H1 (cell line): ENCODE measurements around the gene SCGB3A1. TPM values are rescaled to one million over a fixed set of nuclear protein-coding genes. Genes with fewer than 3 reads are reported as not detected.

Source experiments
- CTCF ChIA-PET: fragments of 300-600 bp; sonication (Branson Sonifier 250); formaldehyde crosslinking; loops from one replicate; lab custom pipeline; 2021; ENCODE audit not compliant: partially characterized antibody; lab: Charles Lee
- POLR2A ChIA-PET: fragments of 300-600 bp; sonication (Branson Sonifier 250); formaldehyde crosslinking; loops from one replicate; lab custom pipeline; 2021; ENCODE audit warnings: inconsistent platforms; ENCODE audit not compliant: partially characterized antibody; lab: Charles Lee
- DNase-seq, 2 experiments: peaks; one replicate each; pipeline versions ENCODE4 v3.0.0 to v3.0.0-alpha.2; 2010 to 2022; ENCODE audit warnings: low spot score in 2 of 2, low read depth in 1 of 2, mixed read lengths in 1 of 2
- FAIRE-seq: peaks from 2 replicates; lab custom pipeline; 2011; peaks lifted over from hg19 to GRCh38; lab: Jason Lieb, UNC
- H2AFZ ChIP-seq: 2 replicates; pipeline ENCODE4 v1.8.1; 2012; ENCODE audit warnings: low read length, inconsistent platforms
- H2AK5ac ChIP-seq: 2 replicates; pipeline ENCODE4 v1.6.1; 2013; ENCODE audit warnings: low read depth, low read length
- H2BK120ac ChIP-seq: replicated peaks from 2 replicates; pipeline ENCODE3; 2013; ENCODE audit warnings: low read depth, low read length, inconsistent platforms
- H2BK12ac ChIP-seq: 2 replicates; pipeline ENCODE4 v1.6.1; 2013; ENCODE audit warnings: low read depth, low read length
- H2BK15ac ChIP-seq: 2 replicates; pipeline ENCODE4 v1.6.1; 2013; ENCODE audit warnings: low read length
- H2BK20ac ChIP-seq: 2 replicates; pipeline ENCODE4 v1.6.1; 2013; ENCODE audit warnings: low read length
- H2BK5ac ChIP-seq: 2 replicates; pipeline ENCODE4 v1.6.1; 2013; ENCODE audit warnings: low read depth, low read length
- H3K14ac ChIP-seq: 2 replicates; pipeline ENCODE4 v1.6.1; 2013; ENCODE audit warnings: inconsistent platforms; ENCODE audit not compliant: insufficient read length
- H3K18ac ChIP-seq: 2 replicates; pipeline ENCODE4 v1.6.1; 2013; ENCODE audit warnings: low read length; ENCODE audit errors: extremely low read depth
- H3K23ac ChIP-seq: 2 replicates; pipeline ENCODE4 v1.6.1; 2013; ENCODE audit warnings: inconsistent platforms; ENCODE audit not compliant: insufficient read length
- H3K23me2 ChIP-seq: 2 replicates; pipeline ENCODE4 v1.6.1; 2013; ENCODE audit warnings: low read depth, low read length
- H3K27ac ChIP-seq: 2 replicates; pipeline ENCODE4 v1.6.1; 2011; ENCODE audit warnings: low read depth, low read length, inconsistent platforms
- H3K27me3 ChIP-seq, 4 experiments: replicated peaks in 1 of 4; 1 replicate in 1 of 4; 2 replicates in 3 of 4; pipeline versions ENCODE4 v1.6.1 to v1.8.1; 2011 to 2013; ENCODE audit warnings: low read length in 3 of 4, mild to moderate bottlenecking in 3 of 4, inconsistent platforms in 2 of 4, mixed read lengths in 2 of 4, moderate library complexity in 1 of 4; ENCODE audit not compliant: control insufficient read depth in 3 of 4, insufficient read depth in 3 of 4; ENCODE audit errors: extremely low read depth in 1 of 4
- H3K36me3 ChIP-seq, 4 experiments: 2 replicates each; pipeline versions ENCODE4 v1.6.1 to v1.8.1; 2011 to 2013; ENCODE audit warnings: mild to moderate bottlenecking in 4 of 4, low read length in 3 of 4, moderate library complexity in 2 of 4, control low read depth in 1 of 4, inconsistent platforms in 1 of 4; ENCODE audit not compliant: insufficient read depth in 4 of 4, control insufficient read depth in 2 of 4
- H3K4ac ChIP-seq: replicated peaks from 2 replicates; pipeline ENCODE3; 2013; ENCODE audit warnings: low read length, low read depth, mixed read lengths, inconsistent platforms; ENCODE audit not compliant: insufficient read length
- H3K4me1 ChIP-seq, 4 experiments: replicated peaks in 1 of 4; 1 replicate in 1 of 4; 2 replicates in 3 of 4; pipeline versions ENCODE4 v1.6.1 to v1.8.1; 2011 to 2013; ENCODE audit warnings: low read length in 3 of 4, inconsistent platforms in 2 of 4, mixed read lengths in 1 of 4; ENCODE audit not compliant: insufficient read depth in 4 of 4, control insufficient read depth in 3 of 4
- H3K4me2 ChIP-seq, 2 experiments: 2 replicates each; pipeline versions ENCODE4 v1.6.1 to v1.8.1; 2011 to 2013; ENCODE audit warnings: low read depth in 2 of 2, low read length in 2 of 2, control low read depth in 1 of 2, inconsistent platforms in 1 of 2, mild to moderate bottlenecking in 1 of 2; ENCODE audit not compliant: insufficient read depth in 1 of 2
- H3K4me3 ChIP-seq, 4 experiments: fragments of 200-600, 300-600 bp in 1 of 4; sonication (generic), shearing (Covaris generic), sonication (Bioruptor Twin) in 1 of 4; 2 replicates each; pipeline versions ENCODE4 v1.5.1 to v1.8.1; 2011 to 2016; ENCODE audit warnings: low read length in 4 of 4, low read depth in 3 of 4, control low read depth in 2 of 4, inconsistent platforms in 2 of 4, mild to moderate bottlenecking in 2 of 4, mixed read lengths in 1 of 4, moderate library complexity in 1 of 4; ENCODE audit not compliant: insufficient read depth in 2 of 4; ENCODE audit errors: extremely low read depth in 1 of 4
- H3K56ac ChIP-seq: replicated peaks from 2 replicates; pipeline ENCODE3; 2013; ENCODE audit warnings: low read depth, mild to moderate bottlenecking, mixed read lengths, low read length, inconsistent platforms; ENCODE audit not compliant: insufficient read length
- H3K79me1 ChIP-seq: 2 replicates; pipeline ENCODE4 v1.6.1; 2013; ENCODE audit warnings: low read depth, low read length, control low read depth
- H3K79me2 ChIP-seq, 2 experiments: 2 replicates each; pipeline versions ENCODE4 v1.6.1 to v1.8.1; 2012 to 2013; ENCODE audit warnings: low read length in 2 of 2, mild to moderate bottlenecking in 2 of 2, inconsistent platforms in 1 of 2; ENCODE audit not compliant: insufficient read depth in 2 of 2, control insufficient read depth in 1 of 2
- H3K9ac ChIP-seq, 4 experiments: replicated peaks in 1 of 4; 1 replicate in 1 of 4; 2 replicates in 3 of 4; pipeline versions ENCODE4 v1.6.1 to v1.8.1; 2011 to 2013; ENCODE audit warnings: low read depth in 3 of 4, low read length in 3 of 4, control low read depth in 2 of 4, mild to moderate bottlenecking in 2 of 4, moderate library complexity in 2 of 4, inconsistent platforms in 1 of 4; ENCODE audit errors: extremely low read depth in 1 of 4
- H3K9me3 ChIP-seq, 2 experiments: 2 replicates each; pipeline versions ENCODE4 v1.6.1 to v1.8.1; 2012 to 2013; ENCODE audit warnings: mild to moderate bottlenecking in 2 of 2, moderate library complexity in 2 of 2, control low read depth in 1 of 2, inconsistent platforms in 1 of 2, low read depth in 1 of 2, low read length in 1 of 2, mixed read lengths in 1 of 2; ENCODE audit not compliant: insufficient read depth in 2 of 2
- H4K20me1 ChIP-seq, 2 experiments: replicated peaks in 1 of 2; 2 replicates each; pipeline versions ENCODE3 to v1.8.1; 2011 to 2013; ENCODE audit warnings: inconsistent platforms in 2 of 2, low read length in 2 of 2, mild to moderate bottlenecking in 1 of 2; ENCODE audit not compliant: insufficient read depth in 2 of 2, control insufficient read depth in 1 of 2
- H4K5ac ChIP-seq: 2 replicates; pipeline ENCODE4 v1.6.1; 2013; ENCODE audit warnings: low read length, low read depth, mixed read lengths, inconsistent platforms; ENCODE audit not compliant: insufficient read length
- H4K8ac ChIP-seq: 2 replicates; pipeline ENCODE4 v1.8.0; 2013; ENCODE audit warnings: mild to moderate bottlenecking, moderate library complexity, low read length, inconsistent platforms; ENCODE audit not compliant: insufficient read depth; ENCODE audit errors: extremely low read depth
- H4K91ac ChIP-seq: replicated peaks from 2 replicates; pipeline ENCODE3; 2013; ENCODE audit warnings: low read length, mixed read lengths, inconsistent platforms; ENCODE audit not compliant: insufficient read length
- BACH1 ChIP-seq: IDR thresholded peaks from 2 replicates; pipeline ENCODE4 v1.6.1; 2012; ENCODE audit warnings: low read length, improper control_type of control experiment
- BRCA1 ChIP-seq: IDR thresholded peaks from 2 replicates; pipeline ENCODE4 v1.6.1; 2012; ENCODE audit warnings: low read depth, low read length, improper control_type of control experiment
- EP300 ChIP-seq, 2 experiments: IDR thresholded peaks; 1 replicate in 1 of 2; 2 replicates in 1 of 2; pipeline ENCODE4 v1.6.1; 2011 to 2012; ENCODE audit warnings: low read depth in 2 of 2, low read length in 2 of 2, mild to moderate bottlenecking in 2 of 2, borderline replicate concordance in 1 of 2, inconsistent platforms in 1 of 2, moderate library complexity in 1 of 2
- POU5F1 ChIP-seq: IDR thresholded peaks from 2 replicates; pipeline ENCODE4 v1.6.1; 2011; ENCODE audit warnings: low read depth, mild to moderate bottlenecking, low read length, moderate library complexity
- RFX5 ChIP-seq: IDR thresholded peaks from 2 replicates; pipeline ENCODE4 v1.6.1; 2011; ENCODE audit warnings: low read depth, low read length, improper control_type of control experiment, borderline replicate concordance
- RXRA ChIP-seq: IDR thresholded peaks from 2 replicates; pipeline ENCODE4 v1.6.1; 2011; ENCODE audit warnings: low read depth, mild to moderate bottlenecking, low read length, moderate library complexity; ENCODE audit not compliant: insufficient read depth
- SIX5 ChIP-seq: IDR thresholded peaks from 2 replicates; pipeline ENCODE4 v1.6.1; 2011; ENCODE audit warnings: mild to moderate bottlenecking, low read depth, low read length
- SP4 ChIP-seq: IDR thresholded peaks from 2 replicates; pipeline ENCODE4 v1.6.1; 2012; ENCODE audit warnings: low read length, inconsistent platforms
- TAF7 ChIP-seq: optimal IDR thresholded peaks from 2 replicates; pipeline ENCODE3; 2011; ENCODE audit warnings: low read depth, mild to moderate bottlenecking, inconsistent platforms, low read length, moderate library complexity, borderline replicate concordance
- TEAD4 ChIP-seq: IDR thresholded peaks from 2 replicates; pipeline ENCODE4 v1.6.1; 2012; ENCODE audit warnings: low read depth, low read length, inconsistent platforms, mixed read lengths
- WGBS, 2 experiments: shearing (Covaris generic) in 1 of 2; methylation state at CpG; one replicate each; pipeline versions ENCODE4 v1.1.6 to v1.1.7; 2013 to 2015; ENCODE audit warnings: low lambda C conversion rate in 2 of 2, mixed read lengths in 2 of 2, inconsistent platforms in 1 of 2, low coverage in 1 of 2, missing lambda C conversion rate in 1 of 2; ENCODE audit not compliant: insufficient replicate concordance in 2 of 2, insufficient coverage in 1 of 2, insufficient read length in 1 of 2; ENCODE audit errors: extremely low coverage in 1 of 2, missing lambda C conversion rate in 1 of 2; 5-methylcytosine and 5-hydroxymethylcytosine counted together
- polyA plus RNA-seq, 7 experiments: library from polyadenylated mRNA; depleted of rRNA in 3 of 7; stranded (reverse) in 5 of 7; unstranded in 2 of 7; fragments of >200 nt in 5 of 7; fragments of 200-250 nt in 2 of 7; gene quantifications; 1 replicate in 5 of 7; 2 replicates in 1 of 7; 4 replicates in 1 of 7; pipeline versions ENCODE4 v1.2.1 to v1.2.3, GENCODE V29; 2011 to 2013; ENCODE audit warnings: missing spikeins in 2 of 7, mixed read lengths in 2 of 7
- total RNA-seq: library from RNA; stranded (reverse); fragmentation: NEBNext Ultra II Directional; extraction: Animal tissue kit (Norgen Biotek cat#: 25700); gene quantifications from 2 replicates; pipeline ENCODE4 v1.2.1, GENCODE V29; 2021
- TF ChIP-seq, protein P1 (sequence below): IDR thresholded peaks from 2 replicates; pipeline ENCODE4 v1.6.1; 2011; ENCODE audit warnings: low read depth, mild to moderate bottlenecking, low read length; ENCODE audit not compliant: insufficient read depth

The SCGB3A1 gene
- total and polyA plus RNA-seq, 2 of the 8 experiments (the other 6 are each of a cell fraction or from before 2014, with no cell fraction given) = 0.20 TPM; not detected in 1

DNA sequence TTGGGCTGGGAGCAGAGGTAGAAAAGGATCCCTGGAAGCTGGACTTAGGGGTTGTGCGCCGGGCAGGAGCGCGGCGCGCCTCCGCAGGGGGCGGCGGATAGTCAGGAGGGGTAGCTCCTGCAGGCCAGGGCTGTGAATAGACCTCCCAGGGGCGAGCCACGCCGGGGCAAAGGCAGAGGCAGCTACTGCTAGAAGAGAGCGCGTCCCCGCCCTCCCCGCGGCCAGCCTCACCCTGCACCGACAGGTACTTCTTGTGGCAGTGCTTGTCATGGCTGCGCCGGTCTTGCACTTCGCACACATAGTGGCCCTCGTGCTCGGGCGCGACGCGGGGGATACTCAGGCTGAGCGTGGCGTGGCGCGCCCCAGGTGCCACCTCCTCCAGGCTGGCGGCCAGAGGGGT is 30.0 kb upstream of the SCGB3A1 start:
- Histone ChIP-seq H3K4me2 (no peak overlapping the region), H3K9me3 (no peaks in the 10 kb centered on the region), H3K27ac (no peak overlapping the region), H3K56ac (no peak overlapping the region), H3K4me3 (no peak overlapping the region), H2BK15ac (no peak overlapping the region), H4K5ac (no peak overlapping the region), H2AFZ (no peak overlapping the region), H3K27me3 (peaks cover 0 to 13% (median 7%) of the 10 kb centered on the region in 4 experiments; a peak in 5 of 7 replicates), H3K4me1 (peaks cover 0 to 4% (median 1%) of the 10 kb centered on the region in 4 experiments; a peak in 4 of 7 replicates), H3K36me3 (no peaks in the 10 kb centered on the region), H2AK5ac (no peak overlapping the region), H3K9ac (no peak overlapping the region), H3K79me2 (no peaks in the 10 kb centered on the region), H3K14ac (no peak overlapping the region), H4K91ac (no peak overlapping the region), H4K20me1 (peaks cover 0 to 2% of the 10 kb centered on the region in 2 experiments), H2BK12ac (no peak overlapping the region), H3K4ac (no peak overlapping the region), H3K18ac (no peak overlapping the region), H2BK20ac (no peak overlapping the region), H4K8ac (no peak overlapping the region; the same call in 1 of the 2 replicates), H2BK120ac (no peak overlapping the region), H2BK5ac (no peak overlapping the region), H3K79me1 (no peaks in the 10 kb centered on the region), H3K23me2 (peaks cover 4% of the 10 kb centered on the region; the same call in 1 of the 2 replicates)
- CTCF ChIA-PET = interaction anchor here (0.6 to 4.9 kb wide), 5 partner anchors 13 to 130 kb away, joined by 3 to 52 read pairs (median 3); no protein-coding TSS in a partner anchor
- 92% methylated on average over 31 of the region's 32 CpGs; no CpG with 5 or more reads in 1 of the 2 experiments for WGBS, 2 experiments
- DNase-seq (no peak), FAIRE-seq (no peak)
- POLR2A ChIA-PET = interaction anchor here (0.7 kb wide), 1 partner anchor 33 kb away, joined by 3 read pairs; no protein-coding TSS in a partner anchor
- TF ChIP-seq SP4 = no peak
- no peak for TF ChIP-seq BRCA1
- TF ChIP-seq, protein P1, sequence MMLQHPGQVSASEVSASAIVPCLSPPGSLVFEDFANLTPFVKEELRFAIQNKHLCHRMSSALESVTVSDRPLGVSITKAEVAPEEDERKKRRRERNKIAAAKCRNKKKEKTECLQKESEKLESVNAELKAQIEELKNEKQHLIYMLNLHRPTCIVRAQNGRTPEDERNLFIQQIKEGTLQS = no peak
- no peak for TF ChIP-seq RXRA
- no peak for TF ChIP-seq TAF7
- no peak for TF ChIP-seq TEAD4
- no peak for TF ChIP-seq RFX5
- TF ChIP-seq POU5F1 = no peak
- TF ChIP-seq SIX5 = no peak
- TF ChIP-seq BACH1 = no peak
- TF ChIP-seq EP300 (IDR thresholded peaks at IDR 0.05; ENCODE audit: borderline replicate concordance in 1 of 2, low read depth in 2 of 2, low read length in 2 of 2) = no peak
- TF ChIP-seq, all 59 proteins: peak for 0
- no peak overlapping the region for H3K23ac ChIP-seq
